Endothelial cell of umbilical vein (primary cell): ENCODE data around the gene THBS1. TPM values are rescaled to one million over a fixed set of nuclear protein-coding genes. Genes with fewer than 3 reads are reported as not detected.

Experiments
- BruUV-seq: library from RNA; stranded (reverse); fragments of 400-500 nt; replicated peaks from 2 replicates; lab custom pipeline; 2021; lab: Mats Ljungman, UMichigan
- CTCF ChIA-PET: fragments of 300-600, 350-600 bp; sonication (Branson Sonifier 250); formaldehyde crosslinking; loops from one replicate; lab custom pipeline; 2021; ENCODE audit warnings: antibody characterized with exemption, inconsistent platforms; lab: Charles Lee
- POLR2A ChIA-PET: fragments of 300-600, 350-600 bp; sonication (Branson Sonifier 250); formaldehyde crosslinking; loops from one replicate; lab custom pipeline; 2021; ENCODE audit warnings: antibody characterized with exemption, inconsistent platforms; lab: Charles Lee
- DNase-seq: peaks from one replicate; pipeline ENCODE4 v3.0.0-alpha.2; 2011; ENCODE audit warnings: low read depth, low spot score
- FAIRE-seq: peaks from 2 replicates; lab custom pipeline; 2011; peaks lifted over from hg19 to GRCh38; lab: Jason Lieb, UNC
- H2AFZ ChIP-seq: 2 replicates; pipeline ENCODE4 v1.6.0; 2012; ENCODE audit warnings: low read depth, low read length, control low read depth, inconsistent platforms
- H3K27ac ChIP-seq: 2 replicates; pipeline ENCODE4 v1.5.1; 2011; ENCODE audit warnings: low read depth, mild to moderate bottlenecking, control low read depth, low read length, moderate library complexity; ENCODE audit not compliant: insufficient read depth
- H3K27me3 ChIP-seq, 2 experiments: 2 replicates each; pipeline versions ENCODE4 v1.6.0 to v1.6.1; 2011; ENCODE audit warnings: low read length in 2 of 2, mixed read lengths in 1 of 2; ENCODE audit not compliant: control insufficient read depth in 2 of 2, insufficient read depth in 2 of 2
- H3K36me3 ChIP-seq, 2 experiments: 2 replicates in 1 of 2; 3 replicates in 1 of 2; pipeline ENCODE4 v1.5.1; 2011; ENCODE audit warnings: low read length in 2 of 2, mild to moderate bottlenecking in 1 of 2, moderate library complexity in 1 of 2; ENCODE audit not compliant: control insufficient read depth in 2 of 2, insufficient read depth in 2 of 2; ENCODE audit errors: extremely low read depth in 1 of 2
- H3K4me1 ChIP-seq: 3 replicates; pipeline ENCODE4 v1.5.1; 2011; ENCODE audit warnings: mild to moderate bottlenecking, low read length; ENCODE audit not compliant: control insufficient read depth, insufficient read depth; ENCODE audit errors: extremely low read depth
- H3K4me2 ChIP-seq: 2 replicates; pipeline ENCODE4 v1.6.1; 2011; ENCODE audit warnings: low read length, control low read depth, mixed read lengths; ENCODE audit not compliant: insufficient read depth
- H3K4me3 ChIP-seq, 3 experiments: fragments of 200-600 bp in 1 of 3; sonication (generic), shearing (Covaris generic) in 1 of 3; replicated peaks in 1 of 3; 2 replicates each; pipeline ENCODE4 v1.5.1; 2011 to 2016; ENCODE audit warnings: control low read depth in 3 of 3, low read length in 3 of 3, mild to moderate bottlenecking in 2 of 3, inconsistent platforms in 1 of 3, low read depth in 1 of 3, moderate library complexity in 1 of 3; ENCODE audit not compliant: insufficient read depth in 1 of 3
- H3K79me2 ChIP-seq: 2 replicates; pipeline ENCODE4 v1.6.0; 2012; ENCODE audit warnings: low read length, inconsistent platforms; ENCODE audit not compliant: control insufficient read depth, insufficient read depth
- H3K9ac ChIP-seq: replicated peaks from 2 replicates; pipeline ENCODE3; 2011; ENCODE audit warnings: low read length, control low read depth; ENCODE audit not compliant: insufficient read depth; ENCODE audit errors: extremely low read depth
- H3K9me1 ChIP-seq: replicated peaks from 3 replicates; pipeline ENCODE4 v1.6.0; 2011; ENCODE audit warnings: mild to moderate bottlenecking, low read length; ENCODE audit not compliant: control insufficient read depth, insufficient read depth; ENCODE audit errors: extremely low read depth
- H3K9me3 ChIP-seq: replicated peaks from 2 replicates; pipeline ENCODE4 v1.5.1; 2012; ENCODE audit warnings: low read length, inconsistent platforms; ENCODE audit not compliant: control insufficient read depth, insufficient read depth
- H4K20me1 ChIP-seq: replicated peaks from 2 replicates; pipeline ENCODE3; 2011; ENCODE audit warnings: mild to moderate bottlenecking, low read length; ENCODE audit not compliant: control insufficient read depth, insufficient read depth; ENCODE audit errors: extremely low read depth
- FOS ChIP-seq: IDR thresholded peaks from 2 replicates; pipeline ENCODE4 v1.6.1; 2011; ENCODE audit warnings: mild to moderate bottlenecking, low read length, moderate library complexity, borderline replicate concordance; ENCODE audit not compliant: insufficient read depth
- GATA2 ChIP-seq: IDR thresholded peaks from 2 replicates; pipeline ENCODE4 v1.7.0; 2011; ENCODE audit warnings: low read depth, mild to moderate bottlenecking, moderate library complexity, mixed read lengths, low read length; ENCODE audit not compliant: insufficient read length, insufficient read depth
- JUN ChIP-seq: IDR thresholded peaks from 2 replicates; pipeline ENCODE4 v1.6.1; 2011; ENCODE audit warnings: borderline replicate concordance, low read depth; ENCODE audit not compliant: insufficient read length, insufficient read depth
- MYC ChIP-seq: IDR thresholded peaks from one replicate; pipeline ENCODE4 v1.6.1; 2011; ENCODE audit warnings: mild to moderate bottlenecking, low read depth, low read length
- POLR2A ChIP-seq: IDR thresholded peaks from 2 replicates; pipeline ENCODE4 v1.6.1; 2012; ENCODE audit warnings: low read depth, mild to moderate bottlenecking, control low read depth, low read length
- POLR2AphosphoS5 ChIP-seq: IDR thresholded peaks from 2 replicates; pipeline ENCODE4 v1.6.1; 2012; ENCODE audit warnings: low read depth, mild to moderate bottlenecking, control low read depth, low read length, moderate library complexity; ENCODE audit not compliant: insufficient read depth
- dilution Hi-C: fragments of 300-500 bp; cut with MboI; formaldehyde crosslinking; loops from one replicate; pipeline ENCODE4 v1.15.0; 2019; ENCODE audit warnings: low sequenced_read_pairs; ENCODE audit not compliant: extremely low pct_ligation_motif_present
- intact Hi-C: fragments of 100-400 bp; cut with micrococcal nuclease; formaldehyde crosslinking; loops from one replicate; pipeline ENCODE4 v1.10.0; 2022
- polyA plus RNA-seq, 4 experiments: library from polyadenylated mRNA; depleted of rRNA in 3 of 4; stranded (reverse) in 3 of 4; unstranded in 1 of 4; fragments of >200 nt; gene quantifications; 2 replicates each; pipeline versions ENCODE4 v1.2.1 to v1.2.3, GENCODE V29; 2011 to 2012; ENCODE audit warnings: missing spikeins in 1 of 4
- total RNA-seq: library from RNA; stranded (reverse); gene quantifications from 2 replicates; pipeline ENCODE4 v1.2.3, GENCODE V29; 2021
- TF ChIP-seq, protein P1 (sequence below), 2 donors: IDR thresholded peaks; 1 replicate in 1 of 2; 2 replicates in 1 of 2; pipeline ENCODE4 v1.5.1; 2011; ENCODE audit warnings: low read length in 2 of 2, mild to moderate bottlenecking in 2 of 2, moderate library complexity in 2 of 2, control low read depth in 1 of 2, inconsistent platforms in 1 of 2, low read depth in 1 of 2; ENCODE audit not compliant: insufficient read depth in 1 of 2; ENCODE audit errors: extremely low read depth in 1 of 2

The THBS1 gene
- total and polyA plus RNA-seq, 2 donors (not counting 3 experiments of a cell fraction or from before 2014, with no cell fraction given) = 6,293 to 8,883 TPM

GRCh38 chr15:39581242-39581792 lies 438 bp downstream of the THBS1 start:
- Histone ChIP-seq H2AFZ (no peak overlapping the region), H3K9me3 (no peaks in the 10 kb centered on the region), H3K4me1 (peaks cover 28% of the 10 kb centered on the region), H3K9me1 (no peaks in the 10 kb centered on the region), H3K27me3 (no peaks in the 10 kb centered on the region), H3K9ac (peak overlapping the region; percentile 99), H3K79me2 (peaks cover 66% of the 10 kb centered on the region), H3K36me3 (peaks cover 39 to 44% of the 10 kb centered on the region in 2 experiments), H3K4me3 (peak overlapping the region; percentile 9 to 98 (median 97)), H3K27ac (peak overlapping the region; percentile 70), H3K4me2 (peak overlapping the region; percentile 82), H4K20me1 (peaks cover 3% of the 10 kb centered on the region)
- BruUV-seq = no TSS peak
- DNase-seq (no peak), FAIRE-seq (no peak)
- TF ChIP-seq FOS (no peak), POLR2AphosphoS5 (peak; percentile 96), POLR2A (peak; percentile 100)
- intact Hi-C loops = loop anchor here (2.0 to 5.0 kb wide), 2 partner anchors 315 to 739 kb away; no protein-coding TSS in a partner anchor
- CTCF ChIA-PET = interaction anchor here (0.8 to 5.0 kb wide), 21 partner anchors 11 to 874 kb away, joined by 3 to 72 read pairs (median 9); no protein-coding TSS in a partner anchor
- dilution Hi-C loops = no loop called here
- POLR2A ChIA-PET = interaction anchor here (0.6 to 9.9 kb wide), 33 partner anchors 10 to 753 kb away, joined by 3 to 118 read pairs (median 6); no protein-coding TSS in a partner anchor

- intact Hi-C loops (loop anchor here (2.0 to 5.0 kb wide), 2 partner anchors 315 to 740 kb away; no protein-coding TSS in a partner anchor), dilution Hi-C loops (no loop called here)
- Histone ChIP-seq H3K36me3 (peaks cover 43 to 49% of the 10 kb centered on the region in 2 experiments), H3K4me1 (peaks cover 33% of the 10 kb centered on the region), H4K20me1 (peaks cover 4% of the 10 kb centered on the region), H3K27ac (peak overlapping the region; percentile 70), H3K9ac (peak overlapping the region; percentile 99), H3K4me2 (peak overlapping the region; percentile 82), H3K9me3 (no peaks in the 10 kb centered on the region), H3K9me1 (no peaks in the 10 kb centered on the region), H2AFZ (no peak overlapping the region), H3K79me2 (peaks cover 71% of the 10 kb centered on the region), H3K4me3 (peak overlapping the region; percentile 9 to 98 (median 97)), H3K27me3 (no peaks in the 10 kb centered on the region)
- FAIRE-seq (no peak), DNase-seq (peak; percentile 46)
- POLR2A ChIA-PET = interaction anchor here (0.7 to 9.9 kb wide), 23 partner anchors 9 to 754 kb away, joined by 3 to 118 read pairs (median 14); no protein-coding TSS in a partner anchor
- BruUV-seq = TSS peak; percentile 19
- TF ChIP-seq, protein P1, sequence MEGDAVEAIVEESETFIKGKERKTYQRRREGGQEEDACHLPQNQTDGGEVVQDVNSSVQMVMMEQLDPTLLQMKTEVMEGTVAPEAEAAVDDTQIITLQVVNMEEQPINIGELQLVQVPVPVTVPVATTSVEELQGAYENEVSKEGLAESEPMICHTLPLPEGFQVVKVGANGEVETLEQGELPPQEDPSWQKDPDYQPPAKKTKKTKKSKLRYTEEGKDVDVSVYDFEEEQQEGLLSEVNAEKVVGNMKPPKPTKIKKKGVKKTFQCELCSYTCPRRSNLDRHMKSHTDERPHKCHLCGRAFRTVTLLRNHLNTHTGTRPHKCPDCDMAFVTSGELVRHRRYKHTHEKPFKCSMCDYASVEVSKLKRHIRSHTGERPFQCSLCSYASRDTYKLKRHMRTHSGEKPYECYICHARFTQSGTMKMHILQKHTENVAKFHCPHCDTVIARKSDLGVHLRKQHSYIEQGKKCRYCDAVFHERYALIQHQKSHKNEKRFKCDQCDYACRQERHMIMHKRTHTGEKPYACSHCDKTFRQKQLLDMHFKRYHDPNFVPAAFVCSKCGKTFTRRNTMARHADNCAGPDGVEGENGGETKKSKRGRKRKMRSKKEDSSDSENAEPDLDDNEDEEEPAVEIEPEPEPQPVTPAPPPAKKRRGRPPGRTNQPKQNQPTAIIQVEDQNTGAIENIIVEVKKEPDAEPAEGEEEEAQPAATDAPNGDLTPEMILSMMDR (IDR thresholded peaks at IDR 0.05; ENCODE audit: extremely low read depth in 1 of 2, insufficient read depth in 1 of 2, low read depth in 1 of 2, low read length in 2 of 2) = peak in 1 of 2 donors; percentile 10
- TF ChIP-seq GATA2 = peak; percentile 21
- no peak for TF ChIP-seq JUN
- TF ChIP-seq POLR2A = no peak
- TF ChIP-seq MYC = no peak
- TF ChIP-seq FOS = no peak
- peak; percentile 1 for TF ChIP-seq POLR2AphosphoS5
- CTCF ChIA-PET = interaction anchor here (2.5 to 5.0 kb wide), 4 partner anchors 175 to 875 kb away, joined by 12 to 72 read pairs (median 38); no protein-coding TSS in a partner anchor
Observed at GRCh38 chr15:39581793-39582285, 960 bp downstream of the THBS1 start.
